ENCODE data around the gene NCKAP5.

Gene NCKAP5

GRCh38 chr2:133490411-133490980, 77.8 kb downstream of the NCKAP5 start:
- TF ChIP-seq REST (IDR thresholded peaks at IDR 0.05; ENCODE audit: low read depth) (no peak), CREB1 (IDR thresholded peaks at IDR 0.05; ENCODE audit: low read depth) (no peak), ZBTB7A (IDR thresholded peaks at IDR 0.05; ENCODE audit: low read depth) (no peak)

- TF ChIP-seq CEBPB (IDR thresholded peaks at IDR 0.05) (0 out of 2 replicates have a peak, but pooled peaks have one; percentile 23), TCF12 (IDR thresholded peaks at IDR 0.05; ENCODE audit: low read depth) (no peak), REST (IDR thresholded peaks at IDR 0.05; ENCODE audit: low read depth) (no peak), ZBTB7A (IDR thresholded peaks at IDR 0.05; ENCODE audit: low read depth) (no peak), RAD21 (IDR thresholded peaks at IDR 0.05; ENCODE audit: low read depth) (no peak), NFIC (IDR thresholded peaks at IDR 0.05) (no peak), MAX (IDR thresholded peaks at IDR 0.05) (no peak), EP300 (IDR thresholded peaks at IDR 0.05; ENCODE audit: borderline replicate concordance) (no peak)
Measured at GRCh38 chr2:133489641-133490410, 78.4 kb downstream of the NCKAP5 start.

GRCh38 chr2:133489146-133489545, 79.1 kb downstream of the NCKAP5 start:
- no peak for TF ChIP-seq TEAD4 (IDR thresholded peaks at IDR 0.05)
- no peak for TF ChIP-seq ZBTB7A (IDR thresholded peaks at IDR 0.05; ENCODE audit: low read depth)
- TF ChIP-seq USF1 (IDR thresholded peaks at IDR 0.05) = no peak

GRCh38 chr2:133486771-133487191, 81.5 kb downstream of the NCKAP5 start:
- no peak for TF ChIP-seq CEBPB (IDR thresholded peaks at IDR 0.05)
- no peak for TF ChIP-seq TCF12 (IDR thresholded peaks at IDR 0.05; ENCODE audit: low read depth)
- TF ChIP-seq FOXM1 (IDR thresholded peaks at IDR 0.05; ENCODE audit: borderline replicate concordance, low read depth) = no peak
- TF ChIP-seq TEAD4 (IDR thresholded peaks at IDR 0.05) = no peak

GRCh38 chr2:133485868-133486267, 82.4 kb downstream of the NCKAP5 start:
- no peak for TF ChIP-seq RAD21 (IDR thresholded peaks at IDR 0.05; ENCODE audit: low read depth)

GRCh38 chr2:133484784-133485183, 83.5 kb downstream of the NCKAP5 start:
- TF ChIP-seq NFIC (IDR thresholded peaks at IDR 0.05) (no peak), FOXM1 (IDR thresholded peaks at IDR 0.05; ENCODE audit: borderline replicate concordance, low read depth) (no peak), RAD21 (IDR thresholded peaks at IDR 0.05; ENCODE audit: low read depth) (no peak), ZBTB7A (IDR thresholded peaks at IDR 0.05; ENCODE audit: low read depth) (no peak), REST (IDR thresholded peaks at IDR 0.05; ENCODE audit: low read depth) (no peak), CEBPB (IDR thresholded peaks at IDR 0.05) (no peak), MAX (IDR thresholded peaks at IDR 0.05) (no peak), TAF1 (IDR thresholded peaks at IDR 0.05; ENCODE audit: low read depth) (no peak), TCF12 (IDR thresholded peaks at IDR 0.05; ENCODE audit: low read depth) (no peak), TEAD4 (IDR thresholded peaks at IDR 0.05) (no peak), USF1 (IDR thresholded peaks at IDR 0.05) (no peak), YY1 (IDR thresholded peaks at IDR 0.05; ENCODE audit: low read depth) (no peak), CREB1 (IDR thresholded peaks at IDR 0.05; ENCODE audit: low read depth) (no peak), EGR1 (IDR thresholded peaks at IDR 0.05) (no peak)
